Activated CD4-positive, alpha-beta T cell treated with anti-CD3 and anti-CD28 coated beads, Interleukin-2, amount 10 ng/mL, durations not matched to agents 7 days and 5 days (primary cell): ENCODE results near the gene LAYN. TPM values are rescaled to one million over a fixed set of nuclear protein-coding genes. Genes with fewer than 3 reads are reported as not detected.

ENCODE experiments used
- CTCF ChIA-PET: fragments of 350-600 bp; sonication (Branson Sonifier 250); formaldehyde crosslinking; loops from one replicate; lab custom pipeline; 2021; ENCODE audit warnings: antibody characterized with exemption; lab: Charles Lee
- POLR2A ChIA-PET: fragments of 350-600 bp; sonication (Branson Sonifier 250); formaldehyde crosslinking; loops from one replicate; lab custom pipeline; 2021; ENCODE audit warnings: antibody characterized with exemption; lab: Charles Lee
- DNase-seq: peaks from one replicate; pipeline ENCODE4 v3.0.0-alpha.2; 2020
- H3K27ac Mint-ChIP-seq: one replicate; pipeline ENCODE4 v1.8.0; 2021; ENCODE audit warnings: mild to moderate bottlenecking, moderate library complexity, mixed read lengths
- H3K27me3 Mint-ChIP-seq: one replicate; pipeline ENCODE4 v1.8.0; 2021; ENCODE audit warnings: mixed read lengths
- H3K36me3 Mint-ChIP-seq: one replicate; pipeline ENCODE4 v1.8.0; 2021; ENCODE audit warnings: low read depth, mixed read lengths
- H3K4me1 Mint-ChIP-seq: one replicate; pipeline ENCODE4 v1.8.0; 2021; ENCODE audit warnings: mixed read lengths
- H3K4me3 Mint-ChIP-seq: one replicate; pipeline ENCODE4 v1.8.0; 2021; ENCODE audit warnings: mild to moderate bottlenecking, moderate library complexity, mixed read lengths
- H3K9me3 Mint-ChIP-seq: one replicate; pipeline ENCODE4 v1.8.0; 2021; ENCODE audit warnings: mixed read lengths
- total RNA-seq, 2 experiments: library from RNA; stranded (reverse); gene quantifications; one replicate each; pipeline ENCODE4 v1.2.3, GENCODE V29; 2021

LAYN gene
- total RNA-seq, 2 experiments from 2014 or later, result 0.71 to 0.89 TPM

- no peak overlapping the region for H3K4me3 Mint-ChIP-seq
- peaks cover 3% of the 10 kb centered on the region for H3K9me3 Mint-ChIP-seq
These were observed 5.2 kb upstream of the LAYN start for GRCh38 chr11:111535281-111535680.

GRCh38 chr11:111537336-111537860 lies 3.1 kb upstream of the LAYN start:
- no peak for DNase-seq
- POLR2A ChIA-PET, result no interaction called here
- H3K9me3 Mint-ChIP-seq, result peaks cover 3% of the 10 kb centered on the region
- peaks cover 30% of the 10 kb centered on the region for H3K4me1 Mint-ChIP-seq
- H3K36me3 Mint-ChIP-seq, result peaks cover 5% of the 10 kb centered on the region
- no peak overlapping the region for H3K4me3 Mint-ChIP-seq
- no peak overlapping the region for H3K27ac Mint-ChIP-seq
- H3K27me3 Mint-ChIP-seq, result peaks cover 59% of the 10 kb centered on the region
- CTCF ChIA-PET, result no interaction called here

More at GRCh38 chr11:111535281-111535680, 5.2 kb upstream of the LAYN start:
- ChIA-PET POLR2A (no interaction called here), CTCF (interaction anchor here (0.9 kb wide), 1 partner anchor 10 kb away, joined by 3 read pairs; no protein-coding TSS in a partner anchor)
- peaks cover 46% of the 10 kb centered on the region for H3K27me3 Mint-ChIP-seq
- H3K27ac Mint-ChIP-seq, result no peak overlapping the region
- H3K36me3 Mint-ChIP-seq, result peaks cover 5% of the 10 kb centered on the region
- DNase-seq, result no peak
- peaks cover 29% of the 10 kb centered on the region for H3K4me1 Mint-ChIP-seq

GRCh38 chr11:111538407-111539114 lies 2.0 kb upstream of the LAYN start:
- Mint-ChIP-seq H3K4me1 (peaks cover 30% of the 10 kb centered on the region), H3K4me3 (no peak overlapping the region), H3K36me3 (peaks cover 5% of the 10 kb centered on the region), H3K27me3 (peaks cover 70% of the 10 kb centered on the region), H3K9me3 (peaks cover 3% of the 10 kb centered on the region), H3K27ac (peak overlapping the region; percentile 57)
- CTCF ChIA-PET, result interaction anchor here (0.6 to 1.4 kb wide), 4 partner anchors 10 to 92 kb away, joined by 3 to 4 read pairs (median 3); no protein-coding TSS in a partner anchor
- POLR2A ChIA-PET, result no interaction called here
- DNase-seq, result no peak

- H3K27ac Mint-ChIP-seq, result peak overlapping the region; percentile 57
- H3K36me3 Mint-ChIP-seq, result peaks cover 5% of the 10 kb centered on the region
- ChIA-PET CTCF (interaction anchor here (0.6 to 1.4 kb wide), 5 partner anchors 9 to 392 kb away, joined by 3 to 4 read pairs (median 3); no protein-coding TSS in a partner anchor), POLR2A (interaction anchor here (1.1 kb wide), 1 partner anchor 8 kb away, joined by 3 read pairs; no protein-coding TSS in a partner anchor)
- no peak for DNase-seq
- H3K27me3 Mint-ChIP-seq, result peaks cover 66% of the 10 kb centered on the region
- peaks cover 3% of the 10 kb centered on the region for H3K9me3 Mint-ChIP-seq
- peaks cover 30% of the 10 kb centered on the region for H3K4me1 Mint-ChIP-seq
- peak overlapping the region; percentile 23 for H3K4me3 Mint-ChIP-seq
These were observed 950 bp upstream of the LAYN start for GRCh38 chr11:111539426-111540113.

GRCh38 chr11:111540937-111541253 lies 375 bp downstream of the LAYN start:
- ChIA-PET POLR2A (interaction anchor here (0.7 kb wide), 1 partner anchor 13 kb away, joined by 4 read pairs; no protein-coding TSS in a partner anchor), CTCF (no interaction called here)
- Mint-ChIP-seq H3K9me3 (peaks cover 3% of the 10 kb centered on the region), H3K4me3 (no peak overlapping the region), H3K27me3 (peaks cover 64% of the 10 kb centered on the region), H3K4me1 (peaks cover 30% of the 10 kb centered on the region), H3K36me3 (peaks cover 5% of the 10 kb centered on the region), H3K27ac (no peak overlapping the region)
- no peak for DNase-seq

- peaks cover 3% of the 10 kb centered on the region for H3K9me3 Mint-ChIP-seq
- DNase-seq, result no peak
- peaks cover 30% of the 10 kb centered on the region for H3K4me1 Mint-ChIP-seq
- CTCF ChIA-PET, result no interaction called here
- POLR2A ChIA-PET, result interaction anchor here (0.7 kb wide), 1 partner anchor 13 kb away, joined by 4 read pairs; no protein-coding TSS in a partner anchor
- no peak overlapping the region for H3K27ac Mint-ChIP-seq
- H3K27me3 Mint-ChIP-seq, result peaks cover 65% of the 10 kb centered on the region
- peaks cover 5% of the 10 kb centered on the region for H3K36me3 Mint-ChIP-seq
- H3K4me3 Mint-ChIP-seq, result peak overlapping the region; percentile 55
These were observed 938 bp downstream of the LAYN start for GRCh38 chr11:111541254-111542061.

GRCh38 chr11:111542606-111543275 lies 2.2 kb downstream of the LAYN start:
- CTCF ChIA-PET, result interaction anchor here (0.6 to 1.6 kb wide), 2 partner anchors 29 to 162 kb away, joined by 3 to 5 read pairs; no protein-coding TSS in a partner anchor
- peaks cover 54% of the 10 kb centered on the region for H3K27me3 Mint-ChIP-seq
- H3K27ac Mint-ChIP-seq, result no peak overlapping the region
- H3K9me3 Mint-ChIP-seq, result peaks cover 3% of the 10 kb centered on the region
- peaks cover 30% of the 10 kb centered on the region for H3K4me1 Mint-ChIP-seq
- DNase-seq, result no peak
- H3K4me3 Mint-ChIP-seq, result no peak overlapping the region
- H3K36me3 Mint-ChIP-seq, result peaks cover 5% of the 10 kb centered on the region
- POLR2A ChIA-PET, result no interaction called here

- H3K36me3 Mint-ChIP-seq, result no peaks in the 10 kb centered on the region
- no peaks in the 10 kb centered on the region for H3K4me1 Mint-ChIP-seq
- no peaks in the 10 kb centered on the region for H3K9me3 Mint-ChIP-seq
- no peak for DNase-seq
- ChIA-PET POLR2A (no interaction called here), CTCF (interaction anchor here (1.5 kb wide), 1 partner anchor 9 kb away, joined by 4 read pairs; no protein-coding TSS in a partner anchor)
- H3K27me3 Mint-ChIP-seq, result peaks cover 22% of the 10 kb centered on the region
- H3K27ac Mint-ChIP-seq, result no peak overlapping the region
- no peak overlapping the region for H3K4me3 Mint-ChIP-seq
These were observed 8.0 kb downstream of the LAYN start for GRCh38 chr11:111548525-111548924.

GRCh38 chr11:111549196-111549868 lies 8.8 kb downstream of the LAYN start:
- Mint-ChIP-seq H3K4me1 (no peaks in the 10 kb centered on the region), H3K9me3 (no peaks in the 10 kb centered on the region), H3K36me3 (no peaks in the 10 kb centered on the region), H3K4me3 (no peak overlapping the region), H3K27ac (no peak overlapping the region), H3K27me3 (peaks cover 16% of the 10 kb centered on the region)
- POLR2A ChIA-PET, result no interaction called here
- no peak for DNase-seq
- CTCF ChIA-PET, result no interaction called here

- Mint-ChIP-seq H3K36me3 (no peaks in the 10 kb centered on the region), H3K27ac (no peak overlapping the region), H3K4me3 (no peak overlapping the region), H3K9me3 (no peaks in the 10 kb centered on the region), H3K27me3 (peaks cover 16% of the 10 kb centered on the region), H3K4me1 (no peaks in the 10 kb centered on the region)
- POLR2A ChIA-PET, result no interaction called here
- DNase-seq, result no peak
- CTCF ChIA-PET, result no interaction called here
These were observed 9.3 kb downstream of the LAYN start for GRCh38 chr11:111549869-111550203.

- Mint-ChIP-seq H3K9me3 (peaks cover under 1% of the 10 kb centered on the region), H3K27me3 (peaks cover 13% of the 10 kb centered on the region), H3K4me1 (no peaks in the 10 kb centered on the region), H3K36me3 (peaks cover 1% of the 10 kb centered on the region), H3K4me3 (no peak overlapping the region), H3K27ac (no peak overlapping the region)
- POLR2A ChIA-PET, result no interaction called here
- DNase-seq, result no peak
- CTCF ChIA-PET, result no interaction called here
These were observed 9.7 kb downstream of the LAYN start for GRCh38 chr11:111550258-111550657.
